Heart right ventricle (tissue), 16 donors: ENCODE measurements around the gene ZNF750. TPM values are rescaled to one million over a fixed set of nuclear protein-coding genes. Genes with fewer than 3 reads are reported as not detected.
A peak's percentile ranks its signal among the peaks of the same experiment; 100 is the strongest.

ENCODE experiments used
- ATAC-seq, 8 donors: fragments of 200-7000 bp; cut with Tn5 transposase; one replicate each; pipeline ENCODE4 v1.9.1; 2020; ENCODE audit warnings: mild to moderate bottlenecking in 8 of 8, moderate library complexity in 8 of 8, moderate number of reproducible peaks in 1 of 8
- DNase-seq, 2 donors: peaks; one replicate each; pipeline ENCODE4 v3.0.0-alpha.2; 2020
- H3K27ac ChIP-seq, 10 donors: fragments of 200-600 bp; sonication (generic) in 2 of 10; one replicate each; pipeline versions ENCODE4 v1.5.0 to v1.8.0; 2020 to 2022; ENCODE audit warnings: mild to moderate bottlenecking in 3 of 10
- H3K27me3 ChIP-seq, 7 donors: fragments of 200-600 bp; one replicate each; pipeline ENCODE4 v1.8.0; 2021 to 2022; ENCODE audit warnings: mild to moderate bottlenecking in 2 of 7
- H3K36me3 ChIP-seq, 9 donors: fragments of 200-600 bp; sonication (generic) in 1 of 9; one replicate each; pipeline versions ENCODE4 v1.5.0 to v1.8.0; 2020 to 2022; ENCODE audit warnings: mild to moderate bottlenecking in 2 of 9
- H3K4me1 ChIP-seq, 9 donors: fragments of 200-600 bp; sonication (generic) in 1 of 9; one replicate each; pipeline versions ENCODE4 v1.5.0 to v1.8.0; 2020 to 2022; ENCODE audit warnings: mild to moderate bottlenecking in 4 of 9
- H3K4me3 ChIP-seq, 10 donors: fragments of 200-600 bp; sonication (generic) in 2 of 10; one replicate each; pipeline versions ENCODE4 v1.5.0 to v1.8.0; 2020 to 2022; ENCODE audit warnings: mild to moderate bottlenecking in 7 of 10, moderate library complexity in 2 of 10
- H3K9me3 ChIP-seq, 11 donors: fragments of 200-600 bp in 10 of 11; sonication (generic) in 2 of 11; one replicate each; pipeline versions ENCODE4 v1.5.0 to v1.8.0; 2013 to 2022; ENCODE audit warnings: mild to moderate bottlenecking in 2 of 11, control low read depth in 1 of 11, moderate library complexity in 1 of 11
- WGBS, 2 donors: extraction: QIAGEN DNeasy Blood & Tissue Kit; methylation state at CpG; one replicate each; pipeline ENCODE4 v1.1.7; 2013; ENCODE audit warnings: inconsistent platforms in 1 of 2; 5-methylcytosine and 5-hydroxymethylcytosine counted together
- intact Hi-C, 10 donors: fragments of 100-400 bp; cut with DNase I; formaldehyde crosslinking; loops; one replicate each; pipeline versions ENCODE4 v1.11.1 to v1.14.2; 2022
- polyA plus RNA-seq, 2 donors: library from polyadenylated mRNA; stranded (reverse); fragments of 200-250 nt; gene quantifications; one replicate each; pipeline ENCODE4 v1.2.3, GENCODE V29; 2013
- total RNA-seq, 10 donors: library from RNA; stranded (reverse); fragmentation: NEBNext Ultra II Directional in 3 of 10; extraction: Animal tissue kit (Norgen Biotek cat#: 25700) in 3 of 10; gene quantifications; one replicate each; pipeline versions ENCODE4 v1.2.1 to v1.2.4, GENCODE V29; 2021 to 2023
- TF ChIP-seq, protein P1 (sequence below), 9 donors: fragments of 200-600 bp; sonication (generic) in 2 of 9; IDR thresholded peaks; one replicate each; pipeline versions ENCODE4 v1.5.0 to v1.8.0; 2021 to 2022; ENCODE audit warnings: antibody characterized with exemption in 9 of 9, mild to moderate bottlenecking in 5 of 9, moderate library complexity in 1 of 9
- donor health status: Arrhythmogenic right ventricular cardiomyopathy.
- donor health status: ischemic (EF 13 %, LVEDD 7.1; RV severe dilation, severe dysfunction).
- donor health status: healthy with polysubstance abuse.
- donor health status: DM: no; HTN: yes; CAD: no.
- donor health status: DM: no; HTN: no; CAD: no.
- donor health status: ischemic (EF 25% LVEDD 6.9; RV normal size, moderate dysfunction).
- donor health status: ischemic (EF 25% LVEDD 5.7; RV mildly dilated, moderate dysfunction).
- donor health status: healthy.
- donor health status: DM: yes; HTN: yes; CAD: no.
- donor health status: Ischemic cardiomyopathy.
- donor health status: ischemic (EF 35%, LVEDD 5.7; RV mildly dilated, moderate dysfunction).
- donor health status: nonischemic (EF 11% LVEDD 7.7; RV severe dilation, severe dysfunction).
- donor health status: DM: yes; HTN: yes; CAD: no.
- donor health status: PGD.
- donor health status: ischemic (EF 29% LVEDD 5.4; RV normal size, mild dysfunction).
- donor health status: nonischemic (EF 23%, LVEDD 6.1; RV moderate dilation, normal function).

Gene ZNF750
- total and polyA plus RNA-seq, 12 donors, result 0.11 to 0.20 (median 0.15) TPM; not detected in 7

DNA sequence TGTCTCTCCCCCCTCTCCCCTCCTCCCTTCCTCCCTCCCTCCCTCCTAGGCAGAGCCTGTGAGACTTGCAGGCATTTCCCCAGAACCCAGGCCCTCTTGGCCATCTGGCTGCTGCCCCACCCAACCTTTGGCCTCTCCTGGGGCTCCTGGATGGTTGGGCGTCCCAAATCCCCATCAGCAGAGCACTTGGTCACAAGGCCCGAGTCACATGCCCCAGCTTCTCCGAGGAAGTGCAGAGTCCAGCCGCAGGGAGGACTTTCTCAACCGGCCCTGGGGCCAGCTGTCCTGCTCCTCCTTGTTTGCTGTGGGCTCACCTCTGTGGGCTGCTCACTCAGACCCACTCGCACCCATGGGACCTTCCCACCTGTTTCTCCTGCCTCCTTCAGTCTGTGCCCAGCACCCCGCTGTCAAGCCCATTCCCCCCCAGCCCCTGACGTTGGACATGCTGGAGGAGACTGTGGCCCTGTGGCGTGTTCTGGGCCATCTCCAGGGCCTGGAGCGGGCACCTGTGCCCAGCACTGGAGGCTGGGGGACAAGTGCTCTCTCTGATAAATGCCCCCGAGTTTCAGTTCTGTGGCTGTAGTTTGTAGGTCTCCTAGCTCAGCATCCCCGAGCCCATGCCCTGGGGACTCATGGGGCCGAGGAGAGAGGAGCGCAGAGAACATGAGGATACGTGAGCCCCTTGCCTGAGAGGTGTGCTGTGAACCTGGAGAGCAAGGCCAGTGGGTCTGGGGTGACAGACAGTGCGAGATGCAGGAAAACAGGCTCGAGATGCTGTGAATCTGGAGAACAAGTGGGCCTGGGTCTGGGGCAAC, 42.3 kb upstream of the ZNF750 start:
- H3K27ac ChIP-seq, result peak overlapping the region in 4 of 10 donors; percentile 6 to 66 (median 26)
- no peaks in the 10 kb centered on the region for H3K27me3 ChIP-seq
- H3K4me1 ChIP-seq, result peaks cover 25 to 89% (median 47%) of the 10 kb centered on the region in 9 donors
- H3K36me3 ChIP-seq, result peaks cover 0 to 19% (median 0%) of the 10 kb centered on the region in 9 donors
- 78 to 83% methylated on average over 17 of the region's 17 CpGs for WGBS, 2 donors
- H3K4me3 ChIP-seq, result no peak overlapping the region
- intact Hi-C loops, result no loop called here
- TF ChIP-seq, protein P1, sequence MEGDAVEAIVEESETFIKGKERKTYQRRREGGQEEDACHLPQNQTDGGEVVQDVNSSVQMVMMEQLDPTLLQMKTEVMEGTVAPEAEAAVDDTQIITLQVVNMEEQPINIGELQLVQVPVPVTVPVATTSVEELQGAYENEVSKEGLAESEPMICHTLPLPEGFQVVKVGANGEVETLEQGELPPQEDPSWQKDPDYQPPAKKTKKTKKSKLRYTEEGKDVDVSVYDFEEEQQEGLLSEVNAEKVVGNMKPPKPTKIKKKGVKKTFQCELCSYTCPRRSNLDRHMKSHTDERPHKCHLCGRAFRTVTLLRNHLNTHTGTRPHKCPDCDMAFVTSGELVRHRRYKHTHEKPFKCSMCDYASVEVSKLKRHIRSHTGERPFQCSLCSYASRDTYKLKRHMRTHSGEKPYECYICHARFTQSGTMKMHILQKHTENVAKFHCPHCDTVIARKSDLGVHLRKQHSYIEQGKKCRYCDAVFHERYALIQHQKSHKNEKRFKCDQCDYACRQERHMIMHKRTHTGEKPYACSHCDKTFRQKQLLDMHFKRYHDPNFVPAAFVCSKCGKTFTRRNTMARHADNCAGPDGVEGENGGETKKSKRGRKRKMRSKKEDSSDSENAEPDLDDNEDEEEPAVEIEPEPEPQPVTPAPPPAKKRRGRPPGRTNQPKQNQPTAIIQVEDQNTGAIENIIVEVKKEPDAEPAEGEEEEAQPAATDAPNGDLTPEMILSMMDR (IDR thresholded peaks at IDR 0.05), result no peak
- ATAC-seq, result peak; percentile 22 to 46 (median 32)
- DNase-seq, result peak in 1 of 2 donors; percentile 58
- H3K9me3 ChIP-seq, result no peaks in the 10 kb centered on the region

DNA sequence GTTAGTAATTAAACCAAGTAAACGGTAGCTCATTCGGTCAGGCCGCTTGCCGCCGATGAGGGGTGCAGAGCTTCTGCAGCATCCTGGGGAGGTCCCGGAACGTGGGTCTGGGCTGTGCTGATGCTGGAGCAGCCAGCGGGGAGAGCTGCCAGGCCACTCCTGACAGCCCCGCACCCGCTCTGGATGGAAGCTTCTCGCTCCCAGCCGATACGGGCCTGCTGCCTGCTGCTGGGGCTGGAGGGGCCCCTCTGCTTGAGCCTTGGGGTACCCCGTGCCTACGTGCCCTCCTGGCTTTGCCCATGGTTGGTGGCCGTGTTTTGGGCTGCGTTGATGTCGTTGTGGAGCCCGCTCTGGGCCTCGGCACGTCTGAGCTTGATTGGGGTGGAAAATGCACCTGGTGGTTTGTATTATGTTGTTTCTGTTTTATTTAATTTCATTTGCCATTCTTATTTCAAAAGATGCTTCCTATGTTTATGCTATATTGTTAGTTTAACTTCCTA, 41.6 kb upstream of the ZNF750 start:
- intact Hi-C loops, result no loop called here
- TF ChIP-seq, protein P1 (IDR thresholded peaks at IDR 0.05), result no peak
- no peak for DNase-seq
- peaks cover 0 to 19% (median 0%) of the 10 kb centered on the region in 9 donors for H3K36me3 ChIP-seq
- peak overlapping the region in 2 of 10 donors; percentile 30 to 66 for H3K27ac ChIP-seq
- no peak overlapping the region for H3K4me3 ChIP-seq
- H3K4me1 ChIP-seq, result peaks cover 26 to 96% (median 54%) of the 10 kb centered on the region in 9 donors
- no peak for ATAC-seq
- no peaks in the 10 kb centered on the region for H3K27me3 ChIP-seq
- 83 to 93% methylated on average over 21 of the region's 21 CpGs for WGBS, 2 donors
- no peaks in the 10 kb centered on the region for H3K9me3 ChIP-seq

DNA sequence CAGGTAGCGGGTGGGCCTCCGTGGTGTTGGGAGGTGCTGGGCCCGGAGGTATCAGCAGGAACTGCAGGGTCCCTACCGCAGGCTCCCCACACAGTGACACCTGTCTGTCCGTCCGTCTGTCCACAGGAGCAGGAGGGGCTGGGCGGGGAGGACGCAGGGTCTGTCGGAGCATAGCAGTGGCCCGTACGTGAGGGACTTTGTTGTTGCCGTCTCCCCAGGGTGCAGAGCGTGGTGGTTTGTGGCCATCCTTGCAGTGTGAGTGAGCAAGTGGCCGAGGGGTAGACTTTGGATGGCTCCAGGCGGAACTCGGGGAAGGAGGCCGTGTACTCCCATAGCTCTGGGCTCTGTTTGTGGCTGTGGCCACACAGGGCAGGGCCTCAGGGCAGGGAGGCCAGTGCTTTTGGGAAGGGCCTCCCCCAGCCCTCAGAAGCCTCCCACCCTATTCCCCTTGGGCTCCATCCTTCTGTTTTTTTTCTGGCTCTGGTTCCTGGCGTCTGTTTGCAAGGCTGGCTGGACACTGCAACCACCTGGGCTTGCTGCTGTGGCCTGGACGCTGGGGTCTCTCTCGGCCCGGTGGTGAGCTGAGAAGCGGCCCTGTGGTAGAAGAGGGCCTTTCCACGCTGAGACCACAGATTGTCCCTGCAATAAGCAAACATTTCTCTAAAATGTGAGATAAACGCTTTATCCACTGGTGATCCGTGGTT, 41.0 kb upstream of the ZNF750 start:
- no peaks in the 10 kb centered on the region for H3K9me3 ChIP-seq
- no peak overlapping the region for H3K4me3 ChIP-seq
- WGBS, 2 donors, result 88 to 89% methylated on average over 25 of the region's 25 CpGs
- no peaks in the 10 kb centered on the region for H3K27me3 ChIP-seq
- H3K4me1 ChIP-seq, result peaks cover 22 to 96% (median 54%) of the 10 kb centered on the region in 9 donors
- TF ChIP-seq, protein P1 (IDR thresholded peaks at IDR 0.05), result no peak
- intact Hi-C loops, result no loop called here
- DNase-seq (no peak), ATAC-seq (no peak)
- peak overlapping the region in 1 of 10 donors; percentile 30 for H3K27ac ChIP-seq
- peaks cover 0 to 23% (median 0%) of the 10 kb centered on the region in 9 donors for H3K36me3 ChIP-seq

DNA sequence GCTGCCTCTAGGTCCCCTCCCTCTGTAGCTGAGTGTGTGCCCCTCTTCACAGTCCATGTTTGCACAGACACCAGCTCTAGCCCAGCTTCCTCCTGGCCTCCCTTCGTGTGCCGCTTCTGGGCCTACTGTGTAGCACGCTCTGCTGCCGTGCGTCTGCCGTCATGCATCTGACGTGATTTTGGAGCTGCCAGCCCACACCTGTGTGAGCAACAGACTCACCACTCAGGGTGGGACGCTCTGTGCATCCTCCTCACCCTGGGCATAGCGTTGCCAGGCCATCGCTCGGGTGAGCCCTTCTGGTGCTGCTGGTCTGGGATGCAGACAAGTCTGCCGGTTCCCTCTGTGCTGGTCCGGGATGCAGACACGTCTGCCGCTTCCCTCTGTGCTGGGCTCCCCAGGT, 39.4 kb upstream of the ZNF750 start:
- Histone ChIP-seq H3K9me3 (no peaks in the 10 kb centered on the region), H3K4me1 (peaks cover 18 to 90% (median 42%) of the 10 kb centered on the region in 9 donors), H3K36me3 (peaks cover 0 to 23% (median 0%) of the 10 kb centered on the region in 9 donors), H3K27me3 (no peaks in the 10 kb centered on the region), H3K4me3 (no peak overlapping the region), H3K27ac (no peak overlapping the region)
- DNase-seq (no peak), ATAC-seq (no peak)
- intact Hi-C loops, result loop anchor here in 2 of 10 donors (5.0 kb wide), 1 partner anchor 33 kb away; no protein-coding TSS in a partner anchor
- 95 to 97% methylated on average over 15 of the region's 15 CpGs for WGBS, 2 donors
- TF ChIP-seq, protein P1 (IDR thresholded peaks at IDR 0.05), result no peak
